Activated T-cell treated with anti-CD3 and anti-CD28 coated beads for 48 hours (primary cell): ENCODE measurements around the gene LNX1.
"Not testable (repeated sequence)": the region's sequence is repeated elsewhere in the genome, so short reads cannot be mapped to it uniquely, and the experiment has no call there.

Experiments used
- DNase-seq: peaks from one replicate; pipeline ENCODE4 v3.0.0-alpha.2; 2020; ENCODE audit warnings: low read depth

The LNX1 gene

DNA sequence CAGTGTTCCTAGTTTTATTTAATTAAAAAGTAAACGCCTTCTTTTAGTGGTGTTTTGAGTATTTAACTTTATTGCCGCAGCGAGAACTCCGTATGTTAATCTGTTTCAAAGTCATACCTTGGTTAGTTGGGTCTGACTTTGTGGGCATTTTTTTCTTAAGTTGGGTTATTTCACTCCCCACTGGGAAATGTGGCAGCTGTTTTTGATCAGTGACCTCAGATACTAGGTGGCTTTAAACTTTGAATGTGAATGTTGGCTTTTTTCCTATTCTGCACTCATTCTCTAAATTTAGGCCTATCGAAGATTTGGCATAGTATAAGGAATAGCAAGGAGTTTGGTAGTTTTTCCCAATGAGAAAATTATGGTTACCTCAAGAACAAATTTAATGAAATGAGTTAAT is 127.9 kb downstream of the LNX1 start:
- no peak for DNase-seq

DNA sequence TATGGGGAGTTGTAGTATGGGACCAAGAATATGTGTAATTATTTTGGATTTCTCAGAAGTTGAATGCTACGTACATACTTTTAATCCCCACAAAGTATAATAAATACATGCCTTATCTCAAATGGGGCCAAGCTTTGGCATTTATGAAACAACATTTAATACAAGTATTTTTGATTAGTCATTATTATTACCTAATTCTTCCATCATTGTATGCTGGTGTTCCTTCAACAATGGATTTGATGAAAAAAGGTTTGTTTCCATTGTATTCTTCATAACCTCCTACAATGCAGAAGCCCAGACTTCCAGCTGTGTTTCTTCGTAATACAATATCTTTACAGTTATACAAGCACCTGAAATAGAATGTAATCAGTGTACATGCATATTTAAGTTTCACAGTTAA is 130.0 kb downstream of the LNX1 start:
- DNase-seq: no peak

DNA sequence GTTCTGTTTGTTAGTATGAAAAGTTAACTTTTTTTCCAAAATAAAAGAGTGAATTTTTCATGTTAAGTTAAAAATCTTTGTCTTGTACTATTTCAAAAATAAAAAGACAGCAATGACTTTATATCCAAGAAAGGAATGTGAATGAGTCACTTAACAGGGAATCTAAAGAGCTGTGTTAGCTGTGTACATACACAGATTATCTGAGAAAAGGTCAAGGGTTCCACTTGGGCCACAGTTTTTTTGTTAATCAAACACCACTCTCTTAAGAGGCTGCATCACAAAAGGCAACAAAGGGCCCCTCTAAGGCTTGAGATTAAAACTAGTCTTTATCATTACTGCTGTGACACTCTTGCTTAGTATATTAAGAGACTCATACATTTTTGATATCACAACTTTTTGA is 131.7 kb downstream of the LNX1 start:
- no peak for DNase-seq

DNA sequence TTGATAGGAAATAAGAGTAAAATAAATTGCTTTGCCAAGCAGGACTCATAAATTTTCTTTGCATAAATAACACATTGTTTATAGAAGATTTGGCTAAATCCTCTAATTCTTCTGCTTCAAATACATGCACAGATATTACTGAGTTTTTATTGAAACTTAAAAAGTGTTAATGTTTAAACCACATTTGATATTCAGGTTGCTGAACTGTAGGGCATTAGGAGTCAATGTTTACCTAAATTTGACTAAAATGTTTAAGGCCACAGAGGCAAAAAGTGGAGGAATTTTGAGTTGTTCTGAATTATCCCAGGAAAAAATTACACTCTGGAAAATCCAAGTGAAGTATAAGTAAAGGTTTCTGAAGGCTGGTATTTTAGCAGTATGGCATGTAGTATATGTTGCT is 135.1 kb downstream of the LNX1 start:
- no peak for DNase-seq

DNA sequence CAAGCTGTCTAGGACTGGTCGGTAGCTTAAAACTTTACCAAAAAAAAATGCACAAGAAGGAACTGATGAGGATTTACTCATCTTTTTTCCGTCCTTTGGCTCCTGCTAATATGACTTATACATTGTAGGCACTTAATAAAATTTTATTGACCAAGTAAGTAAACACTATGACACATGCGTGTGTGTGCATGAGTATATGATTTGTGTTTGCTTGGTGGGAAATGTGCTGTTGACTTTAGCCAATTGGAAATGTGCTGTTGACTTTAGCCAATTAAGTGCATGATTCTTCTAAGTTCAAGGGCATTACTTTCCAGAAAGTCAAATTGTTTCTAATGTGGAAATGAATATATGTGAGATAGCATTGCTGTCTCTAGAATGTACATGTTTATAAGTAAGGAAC is 135.5 kb downstream of the LNX1 start:
- no peak for DNase-seq

DNA sequence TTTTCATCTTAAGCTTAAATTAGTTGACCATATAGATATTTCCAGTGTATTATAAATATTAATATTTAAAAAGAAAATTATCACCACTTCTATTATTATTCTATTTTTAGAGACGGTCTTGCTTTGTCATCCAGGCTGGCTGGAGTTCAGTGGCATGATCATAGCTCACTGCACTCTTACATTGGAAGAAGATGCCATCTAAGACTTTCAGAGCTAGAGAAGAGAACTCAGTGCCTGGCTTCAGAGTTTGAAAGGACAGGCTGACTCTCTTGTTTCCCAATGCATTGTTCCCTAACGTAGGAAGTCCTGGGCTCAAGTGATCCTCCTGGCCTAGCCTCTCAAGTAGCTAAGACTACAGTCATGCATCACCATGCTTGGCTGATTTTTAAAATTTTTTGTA is 137.9 kb downstream of the LNX1 start:
- no peak for DNase-seq

DNA sequence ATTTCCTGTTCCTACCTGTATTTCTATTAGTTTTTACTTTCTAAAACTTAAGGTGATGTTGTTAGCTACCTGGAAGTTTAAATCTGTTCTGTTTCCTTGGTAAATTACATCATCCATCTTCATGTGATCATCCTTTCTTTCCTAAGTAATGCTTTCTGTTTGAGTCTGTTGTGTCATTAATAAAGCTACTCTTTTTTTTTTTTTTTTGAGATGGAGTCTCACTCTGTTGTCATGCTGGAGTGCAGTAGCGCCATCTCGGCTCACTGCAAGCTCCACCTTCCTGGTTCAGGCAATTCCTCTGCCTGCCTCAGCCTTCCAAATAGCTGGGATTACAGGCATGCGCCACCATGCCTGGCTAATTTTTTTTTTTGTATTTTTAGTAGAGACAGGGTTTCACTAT is 140.5 kb downstream of the LNX1 start:
- DNase-seq: no peak

DNA sequence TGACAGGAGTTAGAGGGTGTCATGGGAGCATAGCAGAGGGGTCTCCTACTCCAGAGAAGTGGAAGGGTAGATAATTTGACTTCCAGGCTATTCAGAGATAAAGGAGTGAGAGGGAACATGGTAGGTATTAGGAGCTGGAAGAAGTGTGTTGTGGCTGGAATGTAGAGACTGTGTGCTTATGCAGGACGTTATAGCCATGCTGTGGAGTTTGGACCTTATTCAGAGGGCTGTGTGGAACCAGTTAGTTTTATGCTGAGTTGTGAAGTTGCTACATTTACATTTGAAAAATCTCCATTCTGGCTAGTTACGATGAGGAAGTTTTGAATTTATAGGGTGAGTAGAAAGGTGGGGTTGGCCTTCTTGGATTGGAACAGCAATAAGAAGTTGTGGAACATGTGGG is 146.3 kb downstream of the LNX1 start:
- DNase-seq: no peak

DNA sequence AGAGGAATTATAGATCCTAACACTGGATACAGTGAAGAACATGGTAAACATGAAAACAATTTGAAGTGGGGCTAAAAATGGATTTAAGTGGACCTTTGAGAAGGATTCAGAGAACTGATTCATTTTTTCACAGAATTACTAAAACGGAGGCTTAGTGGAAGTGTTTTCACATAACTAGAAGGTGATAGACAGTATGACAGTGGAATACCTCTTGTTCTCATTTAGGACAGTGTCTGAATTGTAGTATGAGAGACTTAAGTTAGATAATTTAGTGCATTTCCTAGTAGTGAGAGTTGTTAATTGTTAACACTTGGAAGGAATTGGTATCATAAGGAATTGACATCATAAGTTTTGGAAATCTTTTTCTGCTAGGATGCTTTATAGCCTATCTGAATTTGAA is 149.7 kb downstream of the LNX1 start:
- no peak for DNase-seq

DNA sequence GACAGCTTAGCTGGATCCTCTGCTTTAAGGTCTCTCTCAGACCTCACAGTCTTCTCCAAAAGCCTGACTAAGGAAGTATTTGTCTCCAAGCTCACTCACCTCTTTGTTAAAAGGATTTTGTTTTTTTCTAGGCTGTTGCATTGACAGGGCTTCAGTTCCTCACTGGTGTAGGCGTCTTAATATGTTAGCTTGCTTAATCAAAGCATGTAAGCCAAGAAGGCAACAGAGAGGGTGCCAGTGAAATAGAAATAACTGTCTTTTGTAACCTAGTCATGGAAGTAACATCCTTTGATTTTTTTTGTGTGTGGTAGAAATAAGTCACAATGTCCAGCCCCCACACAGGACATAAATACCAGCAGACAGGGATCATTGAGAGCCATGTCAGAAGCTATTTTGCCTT is 155.0 kb downstream of the LNX1 start:
- DNase-seq: no peak

DNA sequence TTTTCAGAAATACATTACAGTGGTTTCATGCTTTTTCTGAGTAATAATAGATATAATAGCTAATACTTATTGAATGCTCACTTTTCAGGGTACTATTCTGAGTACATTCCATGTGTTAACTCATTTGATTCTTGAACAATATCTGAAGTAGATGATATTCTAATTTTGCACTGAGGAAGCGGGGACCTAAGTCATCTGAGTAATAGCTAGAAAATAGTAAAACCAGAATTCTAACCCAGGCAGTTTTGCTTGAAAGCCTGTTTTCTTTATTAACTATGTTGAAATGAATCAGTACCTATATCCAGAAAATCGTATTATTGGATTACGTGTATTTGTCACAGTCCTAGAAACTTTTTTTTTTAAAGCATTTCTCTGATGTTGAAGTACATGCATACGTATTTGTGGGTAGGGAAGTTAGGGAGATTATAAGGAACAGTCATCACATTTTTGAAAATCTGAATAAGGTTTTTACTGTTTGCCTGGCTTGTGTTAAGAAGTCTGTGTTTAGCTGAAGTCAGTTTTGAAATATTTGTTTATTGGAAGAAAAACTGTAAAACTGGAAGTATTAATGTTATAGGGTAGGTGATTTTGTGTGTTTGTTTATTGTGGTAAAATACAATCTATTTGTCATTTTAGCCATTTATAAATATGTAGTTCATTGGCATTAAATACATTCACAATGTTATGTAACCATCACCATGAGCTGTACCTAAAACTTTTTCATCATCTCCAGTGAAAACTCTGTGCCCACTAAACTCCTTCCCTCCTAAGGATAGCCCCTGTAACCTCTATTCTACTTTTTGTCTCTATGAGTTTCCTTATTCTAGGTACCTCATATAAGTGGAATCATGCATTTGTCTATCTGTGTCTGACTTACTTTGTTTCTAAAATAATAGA is 158.5 kb downstream of the LNX1 start:
- no peak for DNase-seq

DNA sequence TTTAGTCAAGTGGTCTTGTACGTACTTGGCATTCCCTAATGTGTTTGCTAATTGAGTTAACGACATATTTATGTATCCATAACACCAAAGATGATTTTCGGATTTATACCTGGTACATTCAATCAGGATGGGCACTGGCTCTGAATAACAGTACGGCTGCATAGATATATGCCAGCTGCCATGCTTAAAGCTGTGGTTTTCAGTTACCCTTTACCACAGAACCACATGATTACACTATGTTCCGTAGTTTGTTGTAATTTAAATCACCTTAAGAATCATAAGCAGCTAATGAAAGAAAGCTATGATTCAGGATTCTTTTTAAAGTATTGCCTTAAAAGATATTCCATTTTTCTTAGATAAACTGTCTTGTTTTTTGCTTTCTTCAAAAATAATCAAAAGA is 160.2 kb downstream of the LNX1 start:
- no peak for DNase-seq

DNA sequence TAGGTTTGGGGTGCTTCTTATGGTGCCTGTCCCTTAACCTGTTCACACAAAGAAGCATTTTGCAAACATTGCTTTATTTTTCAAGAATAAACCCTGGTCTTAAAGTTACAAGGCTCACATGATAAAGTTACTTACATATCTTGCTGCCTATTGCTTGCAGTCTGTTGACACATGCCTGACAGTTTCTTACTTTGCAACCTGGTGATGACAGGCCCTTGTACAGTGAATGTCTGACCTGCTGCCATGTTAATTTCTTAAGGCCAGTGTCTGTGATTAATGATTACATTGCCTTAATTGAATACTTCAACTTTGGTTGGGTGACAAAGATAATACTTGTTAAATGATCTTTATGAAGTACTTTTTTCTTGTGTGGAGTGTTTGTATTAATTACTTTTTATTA is 163.9 kb downstream of the LNX1 start:
- DNase-seq: no peak

DNA sequence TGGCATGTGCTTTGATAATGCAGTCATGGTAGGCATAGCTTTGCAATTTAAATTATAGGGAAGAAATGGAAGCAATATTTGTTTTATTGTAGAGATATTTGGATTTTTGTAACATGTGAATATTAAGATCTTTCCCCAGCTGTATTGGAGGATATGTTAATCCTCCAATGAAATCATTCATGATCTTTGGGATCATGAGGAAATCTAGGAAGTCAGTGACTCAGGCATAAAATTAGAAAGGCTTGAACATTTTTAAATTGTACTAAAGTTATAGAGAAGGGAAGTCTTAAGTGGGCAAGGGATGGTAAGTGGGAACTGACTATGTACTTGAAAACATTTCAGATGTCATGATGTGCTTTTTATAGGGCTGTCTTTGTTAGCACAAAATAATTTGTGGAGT is 167.0 kb downstream of the LNX1 start:
- no peak for DNase-seq

DNA sequence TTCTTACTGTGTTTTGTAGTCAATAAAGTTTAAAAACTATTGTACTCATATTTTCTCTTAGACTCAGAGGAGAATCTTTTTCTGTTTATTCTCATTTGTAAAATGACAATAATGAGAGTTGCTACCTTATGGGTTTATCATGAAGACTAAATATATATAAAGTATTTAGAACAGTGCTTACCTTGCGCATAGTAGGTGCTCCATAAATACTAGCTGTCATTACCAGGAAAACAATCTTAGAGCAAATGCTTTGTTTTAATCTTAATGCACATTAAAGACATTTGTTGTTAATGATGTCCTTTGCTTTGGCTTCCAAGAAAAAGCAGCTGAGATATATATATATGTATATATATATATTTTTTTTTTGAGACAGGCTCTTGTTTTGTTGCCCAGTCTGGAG is 168.9 kb downstream of the LNX1 start:
- DNase-seq: no peak

DNA sequence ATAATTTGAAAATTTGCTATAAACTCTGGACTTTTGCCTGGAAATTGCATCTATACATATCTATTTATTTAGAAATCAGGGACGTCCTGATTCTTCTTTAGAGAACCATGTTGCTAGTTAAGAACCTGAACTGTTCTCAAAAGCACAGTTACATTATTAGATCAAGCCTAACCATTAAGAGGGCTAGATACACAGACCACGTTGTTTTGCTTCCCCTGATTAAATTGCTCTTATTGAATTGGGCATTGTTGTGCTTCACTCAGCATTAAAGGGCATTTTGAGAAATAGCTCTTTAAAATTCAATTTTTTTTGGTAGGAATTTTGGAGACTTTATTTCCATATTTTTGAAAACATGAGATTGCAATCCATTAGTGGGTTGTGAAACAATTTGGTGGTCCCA is 169.5 kb downstream of the LNX1 start:
- no peak for DNase-seq

DNA sequence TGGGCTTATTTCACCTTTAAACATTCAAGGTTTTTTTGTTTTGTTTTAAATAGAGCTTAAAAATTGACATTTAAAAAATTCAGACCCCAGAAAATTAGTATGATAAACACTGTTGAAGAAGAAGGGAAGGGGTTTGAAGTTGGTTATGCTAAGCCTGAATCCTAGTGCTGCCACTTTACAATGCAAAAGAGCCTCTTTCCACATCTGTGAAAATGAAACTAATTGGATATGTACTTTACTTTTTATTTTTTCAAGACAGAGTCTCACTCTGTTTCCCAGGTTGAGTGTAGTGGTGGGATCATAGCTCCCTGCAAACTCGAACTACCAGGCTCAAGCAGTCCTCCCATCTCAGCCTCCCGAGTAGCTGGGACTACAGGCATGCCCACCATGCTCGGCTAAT is 172.1 kb downstream of the LNX1 start:
- no peak for DNase-seq

DNA sequence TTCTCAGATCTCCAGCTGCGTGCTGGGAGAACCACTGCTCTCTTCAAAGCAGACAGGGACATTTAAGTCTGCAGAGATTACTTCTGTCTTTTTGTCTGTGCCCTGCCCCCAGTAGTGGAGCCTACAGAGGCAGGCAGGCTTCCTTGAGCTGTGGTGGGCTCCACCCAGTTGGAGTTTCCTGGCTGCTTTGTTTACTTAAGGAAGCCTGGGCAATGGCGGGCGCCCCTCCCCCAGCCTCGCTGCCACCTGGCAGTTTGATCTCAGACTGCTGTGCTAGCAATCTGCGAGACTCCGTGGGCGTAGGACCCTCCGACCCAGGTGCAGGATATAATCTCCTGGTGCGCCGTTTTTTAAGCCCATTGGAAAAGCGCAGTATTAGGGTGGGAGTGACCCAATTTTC is 181.8 kb downstream of the LNX1 start:
- not testable (repeated sequence) for DNase-seq
